Renal pelvis (tissue), 4 donors: Measurements from ENCODE around the gene HHIPL2. TPM values are rescaled to one million over a fixed set of nuclear protein-coding genes. Genes with fewer than 3 reads are reported as not detected.
"Not testable (repeated sequence)": the region's sequence is repeated elsewhere in the genome, so short reads cannot be mapped to it uniquely, and the experiment has no call there.

Experiments used
- DNase-seq: peaks from one replicate; pipeline ENCODE4 v3.0.0-alpha.2; 2013
- polyA plus RNA-seq, 3 donors: library from polyadenylated mRNA; unstranded; fragments of 120-200 nt; gene quantifications; one replicate each; pipeline ENCODE4 v1.2.1, GENCODE V29; 2013; ENCODE audit not compliant: insufficient read length in 3 of 3

HHIPL2 gene
- polyA plus RNA-seq, 3 donors: 0.51 to 2.0 (median 1.3) TPM

- no peak for DNase-seq
Measured at GRCh38 chr1:222540598-222540995, 7.3 kb downstream of the HHIPL2 start.

GRCh38 chr1:222539951-222540597, 7.8 kb downstream of the HHIPL2 start:
- no peak for DNase-seq

GRCh38 chr1:222535455-222535854, 12.4 kb downstream of the HHIPL2 start:
- no peak for DNase-seq

GRCh38 chr1:222530852-222531251, 17.1 kb downstream of the HHIPL2 start:
- DNase-seq: no peak

GRCh38 chr1:222529916-222530315, 18.0 kb downstream of the HHIPL2 start:
- no peak for DNase-seq

GRCh38 chr1:222529181-222529580, 18.7 kb downstream of the HHIPL2 start:
- no peak for DNase-seq

GRCh38 chr1:222525951-222526350, 22.0 kb downstream of the HHIPL2 start:
- no peak for DNase-seq

GRCh38 chr1:222523852-222524251, 24.1 kb downstream of the HHIPL2 start:
- DNase-seq: no peak

- DNase-seq: no peak
Measured at GRCh38 chr1:222522105-222522915, 25.6 kb downstream of the HHIPL2 start.

GRCh38 chr1:222521299-222522104, 26.4 kb downstream of the HHIPL2 start:
- DNase-seq: peak; percentile 62

- not testable (repeated sequence) for DNase-seq
Measured at GRCh38 chr1:222489496-222489895, 58.4 kb downstream of the HHIPL2 start.

- DNase-seq: not testable (repeated sequence)
Measured at GRCh38 chr1:222487774-222488173, 60.1 kb downstream of the HHIPL2 start.

- DNase-seq: not testable (repeated sequence)
Measured at GRCh38 chr1:222484005-222484404, 63.9 kb downstream of the HHIPL2 start.

- DNase-seq: not testable (repeated sequence)
Measured at GRCh38 chr1:222479567-222479966, 68.3 kb downstream of the HHIPL2 start.

GRCh38 chr1:222476436-222476835, 71.5 kb downstream of the HHIPL2 start:
- DNase-seq: not testable (repeated sequence)

- DNase-seq: not testable (repeated sequence)
Measured at GRCh38 chr1:222473717-222474116, 74.2 kb downstream of the HHIPL2 start.

- not testable (repeated sequence) for DNase-seq
Measured at GRCh38 chr1:222472776-222473540, 74.9 kb downstream of the HHIPL2 start.
